GM23338 (cell line): ENCODE data around the gene C1orf50.

Experiments
- EZH2 ChIP-seq: fragments of 200-600 bp; sonication (generic); IDR thresholded peaks from one replicate; pipeline ENCODE4 v1.8.0; 2017; ENCODE audit warnings: antibody characterized with exemption, mild to moderate bottlenecking, low read depth; ENCODE audit not compliant: unreplicated experiment
- JUNB ChIP-seq: IDR thresholded peaks from one replicate; pipeline ENCODE4 v1.6.1; 2016; ENCODE audit warnings: antibody characterized with exemption; ENCODE audit not compliant: unreplicated experiment
- POLR2AphosphoS5 ChIP-seq: IDR thresholded peaks from 2 replicates; pipeline ENCODE4 v1.6.1; 2016; ENCODE audit warnings: antibody characterized with exemption, low read depth
- TF ChIP-seq, protein P1 (sequence below), 2 experiments: fragments of 200-600 bp in 1 of 2; sonication (generic) in 1 of 2; conservative IDR thresholded peaks; 2 replicates each; pipeline versions ENCODE4 v1.5.1 to v1.6.1; 2016 to 2017; ENCODE audit warnings: antibody characterized with exemption in 2 of 2, low read depth in 2 of 2, mild to moderate bottlenecking in 2 of 2, moderate library complexity in 1 of 2
- TF ChIP-seq, protein P2 (sequence below): IDR thresholded peaks from 2 replicates; pipeline ENCODE4 v1.6.1; 2016; ENCODE audit warnings: antibody characterized with exemption
- TF ChIP-seq, protein P3 (sequence below): IDR thresholded peaks from one replicate; pipeline ENCODE4 v1.6.1; 2018; ENCODE audit warnings: antibody characterized with exemption; ENCODE audit not compliant: unreplicated experiment

DNA sequence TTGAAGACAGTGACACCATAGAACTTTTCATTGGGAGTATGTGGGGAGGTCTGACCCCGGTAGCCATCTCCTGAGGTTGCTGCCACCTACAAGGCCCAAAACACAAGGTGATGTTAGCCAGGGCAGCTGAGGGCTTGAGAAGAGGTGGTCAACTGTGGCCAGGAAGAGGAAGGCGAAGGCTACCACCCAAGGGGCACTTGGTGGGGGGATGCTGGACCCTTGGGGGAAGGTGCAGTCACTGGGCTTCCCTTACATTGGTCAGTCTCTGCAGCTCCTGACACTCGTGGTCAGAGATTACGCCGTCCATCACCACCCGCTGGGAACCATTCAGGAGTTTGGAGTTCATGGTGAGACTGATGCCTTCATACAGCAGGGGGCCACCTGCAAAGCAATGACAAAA, 14.8 kb upstream of the C1orf50 start:
- TF ChIP-seq, protein P1, sequence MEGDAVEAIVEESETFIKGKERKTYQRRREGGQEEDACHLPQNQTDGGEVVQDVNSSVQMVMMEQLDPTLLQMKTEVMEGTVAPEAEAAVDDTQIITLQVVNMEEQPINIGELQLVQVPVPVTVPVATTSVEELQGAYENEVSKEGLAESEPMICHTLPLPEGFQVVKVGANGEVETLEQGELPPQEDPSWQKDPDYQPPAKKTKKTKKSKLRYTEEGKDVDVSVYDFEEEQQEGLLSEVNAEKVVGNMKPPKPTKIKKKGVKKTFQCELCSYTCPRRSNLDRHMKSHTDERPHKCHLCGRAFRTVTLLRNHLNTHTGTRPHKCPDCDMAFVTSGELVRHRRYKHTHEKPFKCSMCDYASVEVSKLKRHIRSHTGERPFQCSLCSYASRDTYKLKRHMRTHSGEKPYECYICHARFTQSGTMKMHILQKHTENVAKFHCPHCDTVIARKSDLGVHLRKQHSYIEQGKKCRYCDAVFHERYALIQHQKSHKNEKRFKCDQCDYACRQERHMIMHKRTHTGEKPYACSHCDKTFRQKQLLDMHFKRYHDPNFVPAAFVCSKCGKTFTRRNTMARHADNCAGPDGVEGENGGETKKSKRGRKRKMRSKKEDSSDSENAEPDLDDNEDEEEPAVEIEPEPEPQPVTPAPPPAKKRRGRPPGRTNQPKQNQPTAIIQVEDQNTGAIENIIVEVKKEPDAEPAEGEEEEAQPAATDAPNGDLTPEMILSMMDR (conservative IDR thresholded peaks at IDR 0.05; ENCODE audit: low read depth in 2 of 2) = no peak
- TF ChIP-seq EZH2 (no peak), JUNB (no peak), POLR2AphosphoS5 (no peak)
- TF ChIP-seq, protein P2, sequence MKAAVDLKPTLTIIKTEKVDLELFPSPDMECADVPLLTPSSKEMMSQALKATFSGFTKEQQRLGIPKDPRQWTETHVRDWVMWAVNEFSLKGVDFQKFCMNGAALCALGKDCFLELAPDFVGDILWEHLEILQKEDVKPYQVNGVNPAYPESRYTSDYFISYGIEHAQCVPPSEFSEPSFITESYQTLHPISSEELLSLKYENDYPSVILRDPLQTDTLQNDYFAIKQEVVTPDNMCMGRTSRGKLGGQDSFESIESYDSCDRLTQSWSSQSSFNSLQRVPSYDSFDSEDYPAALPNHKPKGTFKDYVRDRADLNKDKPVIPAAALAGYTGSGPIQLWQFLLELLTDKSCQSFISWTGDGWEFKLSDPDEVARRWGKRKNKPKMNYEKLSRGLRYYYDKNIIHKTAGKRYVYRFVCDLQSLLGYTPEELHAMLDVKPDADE = no peak
- TF ChIP-seq, protein P3, sequence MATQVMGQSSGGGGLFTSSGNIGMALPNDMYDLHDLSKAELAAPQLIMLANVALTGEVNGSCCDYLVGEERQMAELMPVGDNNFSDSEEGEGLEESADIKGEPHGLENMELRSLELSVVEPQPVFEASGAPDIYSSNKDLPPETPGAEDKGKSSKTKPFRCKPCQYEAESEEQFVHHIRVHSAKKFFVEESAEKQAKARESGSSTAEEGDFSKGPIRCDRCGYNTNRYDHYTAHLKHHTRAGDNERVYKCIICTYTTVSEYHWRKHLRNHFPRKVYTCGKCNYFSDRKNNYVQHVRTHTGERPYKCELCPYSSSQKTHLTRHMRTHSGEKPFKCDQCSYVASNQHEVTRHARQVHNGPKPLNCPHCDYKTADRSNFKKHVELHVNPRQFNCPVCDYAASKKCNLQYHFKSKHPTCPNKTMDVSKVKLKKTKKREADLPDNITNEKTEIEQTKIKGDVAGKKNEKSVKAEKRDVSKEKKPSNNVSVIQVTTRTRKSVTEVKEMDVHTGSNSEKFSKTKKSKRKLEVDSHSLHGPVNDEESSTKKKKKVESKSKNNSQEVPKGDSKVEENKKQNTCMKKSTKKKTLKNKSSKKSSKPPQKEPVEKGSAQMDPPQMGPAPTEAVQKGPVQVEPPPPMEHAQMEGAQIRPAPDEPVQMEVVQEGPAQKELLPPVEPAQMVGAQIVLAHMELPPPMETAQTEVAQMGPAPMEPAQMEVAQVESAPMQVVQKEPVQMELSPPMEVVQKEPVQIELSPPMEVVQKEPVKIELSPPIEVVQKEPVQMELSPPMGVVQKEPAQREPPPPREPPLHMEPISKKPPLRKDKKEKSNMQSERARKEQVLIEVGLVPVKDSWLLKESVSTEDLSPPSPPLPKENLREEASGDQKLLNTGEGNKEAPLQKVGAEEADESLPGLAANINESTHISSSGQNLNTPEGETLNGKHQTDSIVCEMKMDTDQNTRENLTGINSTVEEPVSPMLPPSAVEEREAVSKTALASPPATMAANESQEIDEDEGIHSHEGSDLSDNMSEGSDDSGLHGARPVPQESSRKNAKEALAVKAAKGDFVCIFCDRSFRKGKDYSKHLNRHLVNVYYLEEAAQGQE = no peak
